NCI-H128 (cell line): ENCODE results near the gene TRIP4.

ENCODE experiments used
- DNase-seq: peaks from one replicate; lab custom pipeline; 2025; ENCODE audit not compliant: unreplicated experiment; lab: John Stamatoyannopoulos, UW

Gene TRIP4

DNA sequence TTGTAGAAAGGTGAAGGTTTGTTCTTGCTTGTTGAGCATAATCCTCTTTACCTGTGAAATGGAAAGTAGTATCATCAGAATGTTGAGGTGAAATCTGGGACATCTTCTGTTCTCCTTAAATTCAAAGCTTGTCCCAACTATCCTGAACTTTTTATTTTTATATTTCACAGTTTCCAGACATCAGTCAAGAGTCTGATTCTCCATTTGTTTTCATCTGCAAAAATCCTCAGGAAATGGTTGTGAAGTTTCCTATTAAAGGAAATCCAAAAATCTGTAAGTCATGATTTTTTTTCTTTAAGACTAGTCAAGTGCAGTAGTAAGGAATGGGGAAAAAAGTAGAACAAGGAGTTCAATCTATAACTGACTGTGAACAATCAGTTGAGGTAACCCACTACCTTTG, 57.2 kb downstream of the TRIP4 start:
- no peak for DNase-seq

DNA sequence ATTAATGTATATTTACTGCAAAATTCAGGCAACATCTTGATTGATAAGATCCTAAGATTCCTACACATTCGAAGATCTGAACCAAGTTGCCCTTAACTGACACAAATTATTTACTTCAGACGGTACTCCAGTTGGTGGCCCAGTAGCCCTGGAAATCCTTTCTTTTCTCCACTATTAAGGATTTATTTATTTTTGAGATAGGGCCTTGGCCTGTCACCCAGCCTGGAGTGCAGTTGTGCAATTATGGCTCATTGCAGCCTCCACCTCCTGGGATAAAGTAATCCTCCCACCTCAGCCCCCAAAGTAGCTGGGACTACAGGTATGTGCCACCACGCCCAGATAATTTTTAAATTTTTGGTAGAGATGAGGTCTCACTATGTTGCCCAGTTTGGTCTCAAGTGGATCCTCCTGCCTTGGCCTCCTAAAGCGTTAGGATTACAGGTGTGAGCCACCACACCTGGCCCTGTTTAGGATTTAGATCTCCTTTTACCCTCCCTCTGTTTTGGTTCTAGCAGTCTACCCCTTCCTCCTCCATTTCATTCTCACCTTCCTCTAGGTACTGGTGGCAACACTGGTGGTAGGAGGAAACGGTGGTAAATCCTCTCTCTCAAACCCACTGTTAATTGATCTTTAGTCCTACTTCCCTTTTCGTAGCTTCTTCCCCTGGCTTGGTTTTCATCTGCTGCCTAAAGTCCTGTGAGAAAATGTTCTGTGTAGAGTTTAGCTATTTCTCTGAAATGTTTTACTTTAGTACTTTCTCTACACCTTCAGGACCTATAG, 60.1 kb downstream of the TRIP4 start:
- DNase-seq, result no peak

DNA sequence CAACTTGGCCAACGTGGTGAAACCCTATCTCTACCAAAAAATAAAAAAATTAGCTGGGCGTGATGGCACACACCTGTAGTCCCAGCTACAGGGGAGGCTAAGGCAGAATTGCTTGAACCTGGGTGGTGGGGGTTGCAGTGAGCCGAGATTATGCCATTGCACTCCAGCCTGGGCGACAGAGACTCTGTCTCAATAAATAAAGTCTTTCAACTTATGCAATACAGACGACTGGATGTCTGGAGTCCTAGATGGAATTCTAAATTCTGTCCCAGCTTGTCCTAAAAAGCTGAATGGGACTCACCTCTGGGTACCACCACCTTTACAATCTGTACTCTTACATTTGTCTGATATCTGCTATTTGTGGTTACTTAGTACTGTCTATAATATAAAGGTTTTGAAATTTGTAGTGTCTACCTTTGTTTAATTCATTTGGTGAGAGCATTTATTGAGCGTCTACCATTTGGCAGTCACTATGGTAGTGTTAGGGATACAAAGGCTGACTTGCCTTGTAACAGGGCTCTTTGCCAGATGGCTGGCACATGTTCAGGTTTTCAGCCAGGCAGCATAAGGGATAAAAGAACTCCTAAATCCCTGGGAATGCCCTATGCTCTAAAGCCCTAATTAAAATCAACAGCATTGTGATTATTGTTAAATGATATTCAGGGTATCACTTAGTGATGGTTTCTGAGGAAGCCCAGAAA, 65.5 kb downstream of the TRIP4 start:
- no peak for DNase-seq

DNA sequence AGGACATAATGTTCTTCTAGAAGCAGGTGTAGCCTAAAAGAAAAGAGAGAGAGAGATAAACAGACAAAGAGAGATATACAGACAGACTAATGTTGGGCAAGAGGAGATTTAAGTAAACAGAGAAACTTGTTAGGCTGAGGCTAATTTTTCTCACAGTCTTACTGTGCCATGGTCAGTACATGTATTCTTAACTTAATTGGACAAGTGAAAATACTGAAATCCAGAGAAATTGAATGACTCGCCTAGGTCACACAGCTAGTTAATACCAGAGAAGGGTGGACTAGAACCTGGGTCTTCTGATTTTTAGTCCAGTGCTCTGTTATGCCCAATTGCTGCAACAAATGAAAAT, 66.0 kb downstream of the TRIP4 start:
- no peak for DNase-seq

DNA sequence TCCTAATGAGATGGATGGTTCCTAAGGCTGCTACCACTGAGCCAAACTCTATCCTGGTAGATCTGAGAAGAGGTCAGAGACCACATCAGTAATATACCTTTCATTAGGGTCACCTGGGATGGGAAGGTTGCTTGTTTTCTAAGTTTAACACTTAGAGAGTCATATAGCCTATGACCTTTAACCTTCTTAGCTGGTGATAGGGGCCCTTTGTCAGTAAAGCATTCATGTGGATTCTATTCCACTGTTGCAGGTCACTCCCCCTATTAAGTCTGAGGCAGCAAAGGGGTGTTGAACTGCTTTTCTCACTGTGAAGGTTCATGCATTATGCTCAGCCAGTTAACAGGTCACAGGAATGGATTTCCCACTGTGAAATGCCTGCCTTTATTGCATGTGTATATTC, 66.6 kb downstream of the TRIP4 start:
- DNase-seq, result no peak

DNA sequence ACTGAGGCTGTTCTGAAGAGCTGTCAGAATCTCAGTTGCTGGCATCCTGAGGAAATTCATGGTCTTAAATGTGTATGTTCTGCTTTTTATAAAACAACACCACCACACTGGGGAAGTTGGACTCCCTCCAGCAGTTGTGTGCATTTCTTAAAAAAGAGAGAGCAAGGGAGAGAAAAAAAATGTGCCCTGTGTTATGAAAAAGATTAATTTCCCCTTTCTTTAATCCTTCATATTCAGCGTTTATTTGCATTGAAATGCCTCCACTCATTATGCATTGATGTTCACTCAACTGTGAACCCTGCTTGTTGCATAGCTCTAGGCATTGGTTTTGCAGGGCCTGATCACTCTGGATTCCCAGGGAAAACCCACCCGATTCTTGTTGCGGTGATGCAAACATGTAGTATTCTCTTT, 68.3 kb downstream of the TRIP4 start:
- no peak for DNase-seq

DNA sequence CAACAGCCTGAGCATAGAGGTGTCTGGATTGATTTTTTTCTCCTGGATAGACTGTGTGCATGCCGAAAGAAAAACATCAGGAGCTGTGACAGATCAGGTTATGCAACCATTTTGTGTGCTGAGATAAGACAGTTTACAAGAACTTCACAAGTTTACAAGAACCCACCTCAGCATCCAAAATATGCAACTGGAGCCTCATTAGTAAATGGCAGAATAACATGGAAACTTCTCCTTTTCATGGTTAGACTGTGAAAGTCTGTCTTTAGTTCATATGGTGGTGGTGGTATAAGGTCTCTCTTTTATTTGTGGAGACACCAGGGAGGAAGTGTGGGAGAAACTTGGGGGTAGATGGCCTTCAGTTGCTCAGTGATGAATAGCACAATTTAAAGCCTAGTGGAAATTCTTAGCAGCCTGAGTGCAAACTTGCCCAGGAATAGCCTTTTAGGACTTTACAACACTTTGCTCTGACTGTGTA, 69.0 kb downstream of the TRIP4 start:
- DNase-seq, result no peak

DNA sequence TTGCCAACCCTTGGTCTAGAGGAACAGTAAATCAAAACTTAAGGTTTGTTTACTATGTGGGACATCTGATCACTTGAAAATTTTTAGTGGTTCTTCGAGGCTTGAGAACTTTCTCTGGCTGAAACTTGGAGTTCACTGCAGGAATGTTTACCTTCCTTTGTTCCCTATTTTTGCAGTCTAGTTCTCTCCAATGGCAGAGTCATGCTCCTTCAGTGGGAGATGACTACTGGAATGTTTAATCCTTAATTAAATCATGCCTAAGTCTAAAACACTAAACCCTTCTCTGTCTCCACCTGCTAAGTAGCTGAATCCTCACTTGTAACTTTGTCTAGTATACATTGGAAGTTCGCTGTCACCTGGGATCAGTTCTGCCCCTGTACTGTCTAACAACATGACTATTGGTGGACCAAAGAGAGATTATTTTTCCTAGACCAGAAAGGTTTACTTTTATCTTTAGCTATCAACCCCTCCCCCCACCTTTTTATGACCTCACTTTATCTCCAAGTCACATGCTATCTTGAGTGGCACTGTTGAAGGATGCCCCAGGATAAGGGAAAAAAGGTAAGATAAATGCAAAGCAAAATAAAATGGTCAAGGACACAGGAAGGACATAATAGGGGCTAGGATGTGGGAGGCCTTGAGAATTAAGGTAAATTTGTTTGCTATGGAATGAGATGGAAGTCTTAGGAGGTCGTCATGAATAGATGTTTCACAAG, 71.6 kb downstream of the TRIP4 start:
- no peak for DNase-seq

DNA sequence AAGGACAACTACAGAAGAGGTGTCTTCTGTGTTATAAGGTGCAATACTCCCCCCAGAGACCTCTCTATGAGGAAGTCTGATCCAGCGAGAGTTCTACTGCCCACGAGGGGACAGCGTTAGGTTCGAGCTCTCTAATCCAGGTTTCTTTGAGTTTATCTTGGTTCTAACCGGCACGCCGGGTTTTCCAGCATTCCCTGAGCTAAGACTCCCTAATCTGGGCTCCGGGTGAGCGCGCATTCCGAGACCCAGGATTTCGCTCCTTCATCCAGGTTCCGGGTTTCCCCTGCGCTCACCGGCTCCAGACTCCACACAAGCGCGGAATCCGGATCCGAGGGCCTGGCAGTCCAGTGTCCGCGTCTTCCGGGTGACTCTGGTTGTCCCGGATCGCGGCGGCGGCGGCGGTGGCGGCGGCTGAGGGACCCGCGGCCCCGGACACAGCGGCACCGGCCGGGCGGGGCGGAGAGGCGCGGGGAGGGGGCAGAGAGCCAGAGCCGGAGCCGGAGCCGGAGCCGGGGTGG, 72.6 kb downstream of the TRIP4 start, which contains the start of gene ZNF609:
TSS of gene ZNF609 (plus strand) at position 373 of the 518 bp plus-strand sequence. CDS start 38,842 bp downstream, outside the sequence.
- DNase-seq, result peak; percentile 84

DNA sequence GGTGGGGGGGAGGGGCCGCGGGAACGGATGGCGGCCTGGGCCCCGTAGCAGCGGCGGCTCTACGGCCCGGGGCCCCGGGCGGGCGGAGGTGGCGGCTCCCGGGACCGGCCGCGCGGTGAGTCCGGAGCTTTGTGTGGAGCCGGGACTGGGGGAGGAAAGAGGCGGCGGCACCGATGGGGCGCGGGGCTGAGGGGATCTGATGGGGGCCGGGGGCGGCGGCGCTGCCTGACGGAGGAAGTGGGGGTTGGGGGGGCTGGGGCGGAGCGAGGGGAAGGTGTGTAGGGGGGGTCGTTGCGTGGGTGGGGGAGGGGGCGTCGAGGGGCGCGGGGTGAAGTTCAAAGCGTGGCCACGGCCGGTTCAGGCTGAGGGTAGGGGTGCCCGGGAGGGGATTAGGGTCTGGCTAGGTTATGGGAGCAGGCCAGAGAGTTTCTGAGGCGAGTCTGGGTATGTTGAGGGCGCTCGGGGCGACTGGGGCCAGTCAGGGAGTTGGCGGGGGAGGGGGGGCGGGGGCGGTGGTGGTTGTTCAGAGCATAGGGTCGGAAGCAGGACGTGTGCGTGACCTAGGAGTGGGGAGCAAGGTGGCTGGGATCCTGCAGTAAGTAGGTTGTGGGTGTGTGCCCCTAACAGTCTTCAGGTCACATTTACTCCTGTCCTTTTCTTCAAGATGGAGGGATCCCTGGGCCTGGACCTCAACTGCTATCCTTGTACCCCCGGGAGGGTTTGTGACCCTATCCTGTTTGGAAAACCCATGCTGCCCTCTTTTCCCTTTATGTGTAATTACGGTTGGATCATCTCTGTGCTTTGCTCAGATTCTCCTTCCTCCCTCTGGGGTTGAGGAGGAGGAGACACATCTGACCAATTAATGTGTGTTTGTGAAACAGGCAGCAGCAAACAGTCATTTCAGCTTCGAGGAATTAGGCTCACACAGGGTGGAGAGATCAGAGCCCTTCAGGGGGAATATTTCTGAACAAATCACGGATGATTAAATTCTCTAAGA, 73.4 kb downstream of the TRIP4 start:
- DNase-seq, result peak; percentile 24

DNA sequence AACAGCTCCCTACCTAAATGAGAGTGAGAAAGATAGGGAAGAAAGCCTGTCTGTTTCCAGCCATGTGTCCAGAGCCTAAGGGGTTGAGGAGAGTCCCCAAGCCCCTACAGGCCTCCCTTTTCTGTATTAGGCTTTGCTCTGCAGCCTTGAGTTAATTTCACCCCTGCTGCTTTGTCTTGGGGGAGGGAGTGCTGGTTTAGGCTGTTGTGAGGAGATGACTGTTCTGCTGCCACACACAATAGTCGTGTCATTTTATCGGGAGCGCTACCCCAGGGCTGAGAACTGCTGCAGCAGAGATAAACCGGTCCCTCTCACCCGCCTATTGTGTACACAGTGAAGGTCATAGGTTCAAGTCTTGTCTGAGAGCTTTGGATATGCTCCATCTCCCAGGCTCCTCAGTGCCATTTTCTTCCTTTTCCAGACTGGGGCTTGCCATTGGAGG, 74.1 kb downstream of the TRIP4 start:
- DNase-seq, result no peak

DNA sequence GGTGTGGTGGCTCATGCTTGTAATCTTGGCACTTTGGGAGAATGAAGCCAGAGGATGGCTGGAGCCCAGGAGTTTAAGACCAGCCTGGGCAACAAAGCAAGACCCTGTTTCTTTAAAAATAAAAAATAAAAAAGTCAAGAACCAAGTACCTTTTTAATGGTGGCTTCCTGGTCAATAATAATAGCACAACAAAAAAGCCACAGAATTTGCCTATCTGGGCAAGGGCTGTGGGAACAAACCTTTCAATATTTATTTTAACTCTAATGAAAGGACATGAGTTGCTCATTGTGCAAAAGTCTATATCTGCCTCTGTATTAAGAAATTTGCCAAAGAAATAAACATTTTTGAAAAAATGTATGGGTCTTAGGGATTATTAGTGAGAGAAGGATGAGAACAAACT, 74.9 kb downstream of the TRIP4 start:
- DNase-seq, result no peak

DNA sequence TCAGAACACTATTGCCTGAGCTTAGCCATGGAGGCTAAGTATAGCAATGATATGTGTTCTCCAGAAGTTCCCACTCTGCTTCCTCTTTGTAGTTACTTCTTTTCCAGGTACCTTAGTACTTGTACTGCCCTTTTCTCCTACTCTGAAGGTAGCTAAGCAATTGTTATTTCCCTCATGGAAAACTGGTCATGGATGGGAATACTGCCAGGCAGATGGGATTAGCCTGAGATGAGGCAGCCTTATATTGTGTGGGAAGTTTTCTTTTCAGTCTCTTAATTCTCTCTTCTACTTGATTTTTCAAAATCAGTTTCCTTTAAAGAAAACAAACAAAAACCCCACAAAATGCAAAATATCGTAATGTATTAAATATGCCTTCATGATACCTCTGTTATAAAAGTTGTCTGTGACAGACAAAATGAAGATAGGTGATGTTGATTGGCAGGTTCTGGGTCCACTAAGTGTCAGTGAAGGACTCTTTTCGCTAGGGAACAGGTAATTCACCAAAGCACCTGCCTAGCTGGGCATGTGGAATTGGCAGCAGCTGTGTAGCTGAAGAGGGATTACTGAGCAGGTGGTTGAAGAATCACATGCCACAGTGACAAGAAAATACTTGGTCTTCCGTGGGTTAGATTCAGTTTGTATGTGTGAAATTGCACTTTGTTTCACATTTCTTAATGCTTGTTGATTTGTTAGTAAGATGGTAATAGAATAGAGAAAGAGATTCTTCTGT, 76.8 kb downstream of the TRIP4 start:
- no peak for DNase-seq

DNA sequence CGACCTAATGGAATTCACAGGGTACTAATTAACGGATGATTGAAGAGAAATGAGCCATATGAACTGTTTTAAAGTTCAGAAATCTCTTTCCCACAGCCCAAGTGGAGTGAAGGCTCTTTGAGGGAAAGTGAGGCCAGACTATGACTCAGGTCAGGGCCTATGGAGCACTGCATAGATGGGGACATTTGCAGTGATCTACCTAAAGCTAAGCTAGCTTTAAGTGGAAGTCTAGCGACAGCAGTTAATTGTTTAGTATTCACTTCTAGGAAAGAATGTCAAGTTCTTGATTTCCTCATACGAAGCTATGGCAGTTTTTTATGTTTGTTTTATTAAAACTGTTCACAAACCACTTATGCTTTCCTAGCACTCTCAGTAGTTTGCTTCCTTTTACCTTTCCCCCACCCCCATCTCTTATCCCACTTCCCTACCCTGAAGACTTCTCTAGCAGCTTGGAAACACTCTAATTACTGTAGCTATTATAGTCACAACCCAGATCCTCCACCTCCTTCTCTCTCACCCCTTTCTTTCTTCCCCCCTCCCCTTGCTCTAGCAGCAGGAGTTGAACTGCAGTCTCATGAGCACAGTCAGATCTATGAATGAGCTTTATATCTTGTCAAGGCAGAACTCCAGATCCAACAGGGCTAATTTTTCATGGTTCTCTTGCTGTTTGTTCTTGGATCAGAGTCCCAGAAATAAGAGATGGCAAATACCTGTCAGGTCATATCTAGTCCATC, 78.9 kb downstream of the TRIP4 start:
- no peak for DNase-seq

DNA sequence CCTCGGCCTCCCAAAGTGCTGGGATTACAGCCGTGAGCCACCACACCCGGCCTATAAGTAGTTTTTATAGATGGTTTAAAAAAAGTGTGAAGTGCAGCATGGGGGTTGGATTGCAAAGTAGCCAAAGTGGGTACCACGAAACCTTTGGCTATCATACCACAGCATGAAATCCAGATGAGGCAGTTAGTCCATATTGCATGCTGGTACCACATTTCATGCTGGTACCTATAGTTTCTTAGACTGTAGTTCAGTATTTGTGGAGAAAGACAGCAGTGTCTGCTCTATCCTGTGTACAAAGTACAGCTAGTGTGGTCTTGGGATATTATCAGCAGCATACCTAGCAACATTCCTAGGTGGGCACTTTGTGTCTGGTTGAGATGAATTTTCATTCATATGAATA, 84.5 kb downstream of the TRIP4 start:
- no peak for DNase-seq

DNA sequence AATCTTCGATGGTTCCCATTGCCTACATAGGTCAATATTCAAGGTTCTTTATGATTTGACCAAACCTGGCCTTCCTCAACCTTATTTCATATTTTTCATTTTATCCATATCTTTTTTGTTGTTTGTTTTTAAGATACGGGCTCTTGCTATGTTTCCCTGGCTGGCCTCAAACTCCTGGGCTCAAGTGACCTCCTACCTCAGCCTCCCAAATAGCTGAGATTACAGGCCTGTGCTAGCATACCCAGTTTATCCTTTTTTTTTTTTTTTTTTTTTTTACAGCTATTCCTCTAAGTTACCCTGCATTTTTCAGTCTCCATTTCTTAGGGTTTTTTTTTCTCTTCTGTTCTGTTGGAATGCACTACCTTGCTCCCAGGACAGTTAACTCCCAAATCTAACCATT, 87.2 kb downstream of the TRIP4 start:
- DNase-seq, result no peak

DNA sequence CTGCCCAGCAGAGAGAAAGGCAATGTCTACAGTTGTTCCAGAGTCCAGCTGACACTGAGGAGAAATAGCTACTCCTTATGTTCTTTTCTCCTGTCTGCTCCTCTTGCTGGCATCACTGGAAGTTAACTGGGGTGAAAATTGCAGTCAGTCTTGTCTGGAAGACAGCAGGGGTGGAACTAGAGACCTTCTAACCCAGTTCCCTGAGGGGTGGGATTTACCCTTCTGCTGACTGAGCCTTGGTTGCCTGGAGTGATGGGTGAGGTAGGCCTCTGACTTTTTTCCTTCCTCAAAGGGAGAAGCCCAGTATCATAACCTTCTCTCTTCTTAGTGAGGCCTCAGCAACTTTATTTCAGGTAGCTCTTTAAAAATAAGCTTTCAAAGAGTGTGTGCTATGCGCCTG, 88.9 kb downstream of the TRIP4 start:
- DNase-seq, result no peak

DNA sequence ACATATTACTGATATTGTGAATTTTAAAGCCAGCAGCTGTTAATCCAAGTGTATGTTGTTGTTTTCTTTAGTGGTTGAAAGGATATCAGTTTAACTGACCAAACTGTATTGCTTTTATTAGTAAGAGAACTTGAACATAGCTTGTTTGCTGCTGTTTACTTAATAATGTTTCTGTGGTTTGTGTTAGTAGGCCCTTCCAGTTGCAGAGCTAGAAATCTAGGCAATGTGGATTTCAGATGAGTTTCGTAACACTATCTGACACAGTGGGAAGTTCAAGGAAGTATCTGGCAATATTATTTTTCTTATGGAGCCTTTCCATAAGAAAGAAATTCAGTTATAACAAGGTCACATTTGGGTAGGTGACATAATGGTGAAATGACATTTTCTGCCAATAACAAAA, 91.2 kb downstream of the TRIP4 start:
- no peak for DNase-seq

DNA sequence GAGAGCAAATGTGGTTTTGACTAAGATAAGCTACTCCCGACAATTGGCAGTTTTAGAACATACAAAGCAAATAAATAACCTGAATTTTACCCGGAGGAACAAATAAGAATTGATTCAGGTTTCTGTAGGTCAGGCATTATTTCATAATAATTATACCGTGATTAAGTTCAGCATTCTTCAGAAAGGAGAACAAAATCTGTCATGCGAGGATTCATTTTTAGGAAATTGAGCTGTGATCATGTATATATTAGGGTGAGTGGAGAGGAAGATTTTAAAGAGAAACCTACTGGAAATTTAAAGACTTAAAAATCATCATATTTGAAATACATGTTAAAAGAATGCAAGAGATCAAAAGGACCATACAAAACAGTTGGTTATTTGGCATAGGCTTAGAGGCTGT, 93.3 kb downstream of the TRIP4 start:
- DNase-seq, result no peak
